ENCODE measurements around the gene SLC6A6. TPM values are rescaled to one million over a fixed set of nuclear protein-coding genes. Genes with fewer than 3 reads are reported as not detected.

The SLC6A6 gene
- total RNA-seq, 2 experiments from 2014 or later, result 27.8 to 31.2 TPM

- ChIA-PET POLR2A (no interaction called here), CTCF (no interaction called here)
- Mint-ChIP-seq H3K4me3 (no peak overlapping the region), H3K27me3 (no peaks in the 10 kb centered on the region), H3K9me3 (peaks cover 2% of the 10 kb centered on the region), H3K36me3 (ENCODE audit: low read depth) (no peaks in the 10 kb centered on the region), H3K4me1 (ENCODE audit: low read depth) (peaks cover 5% of the 10 kb centered on the region), H3K27ac (no peak overlapping the region)
- Histone ChIP-seq H3K36me3 (ENCODE audit: insufficient read depth, low read length) (no peaks in the 10 kb centered on the region), H3K9me3 (ENCODE audit: control insufficient read depth in 1 of 2, insufficient read depth in 1 of 2, low read length in 2 of 2) (peaks cover 4% of the 10 kb centered on the region in 2 experiments), H3K27ac (ENCODE audit: low read depth in 1 of 2, low read length in 2 of 2) (no peak overlapping the region), H3K27me3 (ENCODE audit: control insufficient read depth in 1 of 2, insufficient read depth in 2 of 2, low read length in 2 of 2) (no peaks in the 10 kb centered on the region), H3K4me3 (ENCODE audit: low read length) (no peak overlapping the region), H3K4me1 (ENCODE audit: insufficient read depth, low read length) (peaks cover 5% of the 10 kb centered on the region)
- ATAC-seq (ENCODE audit: poor library complexity) (no peak), DNase-seq (peak in 1 of 14 experiments; percentile 14)
- no peak for TF ChIP-seq CTCF (IDR thresholded peaks at IDR 0.05)
- intact Hi-C loops (cut with DNase I, micrococcal nuclease), result loop anchor here (2.0 to 5.0 kb wide), 2 partner anchors 413 to 414 kb away; no protein-coding TSS in a partner anchor
Observed at GRCh38 chr3:14507757-14508504, 105.5 kb downstream of the SLC6A6 start.

- Histone ChIP-seq H3K27me3 (ENCODE audit: control insufficient read depth in 1 of 2, insufficient read depth in 2 of 2, low read length in 2 of 2) (no peaks in the 10 kb centered on the region), H3K27ac (ENCODE audit: low read depth in 1 of 2, low read length in 2 of 2) (no peak overlapping the region), H3K4me1 (ENCODE audit: insufficient read depth, low read length) (peaks cover 5% of the 10 kb centered on the region), H3K4me3 (ENCODE audit: low read length) (no peak overlapping the region), H3K36me3 (ENCODE audit: insufficient read depth, low read length) (no peaks in the 10 kb centered on the region), H3K9me3 (ENCODE audit: control insufficient read depth in 1 of 2, insufficient read depth in 1 of 2, low read length in 2 of 2) (peaks cover 0 to under 1% of the 10 kb centered on the region in 2 experiments)
- Mint-ChIP-seq H3K27me3 (no peaks in the 10 kb centered on the region), H3K4me3 (no peak overlapping the region), H3K4me1 (ENCODE audit: low read depth) (peaks cover 5% of the 10 kb centered on the region), H3K9me3 (no peaks in the 10 kb centered on the region), H3K36me3 (ENCODE audit: low read depth) (no peaks in the 10 kb centered on the region), H3K27ac (no peak overlapping the region)
- intact Hi-C loops (cut with DNase I, micrococcal nuclease), result loop anchor here (2.0 to 5.0 kb wide), 2 partner anchors 412 to 414 kb away; no protein-coding TSS in a partner anchor
- TF ChIP-seq CTCF (IDR thresholded peaks at IDR 0.05), result no peak
- no peak for ATAC-seq (ENCODE audit: poor library complexity)
- ChIA-PET CTCF (no interaction called here), POLR2A (no interaction called here)
- DNase-seq, result peak in 1 of 14 experiments; percentile 14
Observed at GRCh38 chr3:14508505-14508819, 106.1 kb downstream of the SLC6A6 start.

GRCh38 chr3:14508966-14509795 is 106.8 kb downstream of the SLC6A6 start:
- no peak overlapping the region for H3K27ac ChIP-seq (ENCODE audit: low read depth in 1 of 2, low read length in 2 of 2)
- DNase-seq (peak; percentile 43 to 79 (median 62)), ATAC-seq (ENCODE audit: poor library complexity) (peak; percentile 57)
- no peak overlapping the region for H3K4me3 ChIP-seq (ENCODE audit: low read length)
- H3K27me3 Mint-ChIP-seq, result no peaks in the 10 kb centered on the region
- intact Hi-C loops (cut with DNase I, micrococcal nuclease), result loop anchor here (2.0 to 5.0 kb wide), 2 partner anchors 412 to 413 kb away; no protein-coding TSS in a partner anchor
- H3K9me3 ChIP-seq (ENCODE audit: control insufficient read depth in 1 of 2, insufficient read depth in 1 of 2, low read length in 2 of 2), result no peaks in the 10 kb centered on the region
- ChIA-PET CTCF (no interaction called here), POLR2A (no interaction called here)
- TF ChIP-seq CTCF (IDR thresholded peaks at IDR 0.05), result peak; percentile 95
- no peak overlapping the region for H3K27ac Mint-ChIP-seq
- no peaks in the 10 kb centered on the region for H3K36me3 Mint-ChIP-seq (ENCODE audit: low read depth)
- H3K9me3 Mint-ChIP-seq, result no peaks in the 10 kb centered on the region
- no peaks in the 10 kb centered on the region for H3K27me3 ChIP-seq (ENCODE audit: control insufficient read depth in 1 of 2, insufficient read depth in 2 of 2, low read length in 2 of 2)
- H3K36me3 ChIP-seq (ENCODE audit: insufficient read depth, low read length), result no peaks in the 10 kb centered on the region
- peaks cover 5% of the 10 kb centered on the region for H3K4me1 Mint-ChIP-seq (ENCODE audit: low read depth)
- H3K4me1 ChIP-seq (ENCODE audit: insufficient read depth, low read length), result peaks cover 5% of the 10 kb centered on the region
- no peak overlapping the region for H3K4me3 Mint-ChIP-seq

All from CD4-positive, alpha-beta T cell (primary cell).